ENCODE data around the gene GLIS1. TPM values are rescaled to one million over a fixed set of nuclear protein-coding genes. Genes with fewer than 3 reads are reported as not detected.

The GLIS1 gene
- total and polyA plus RNA-seq, 2 experiments from 2014 or later: 0.22 to 0.61 TPM

DNA sequence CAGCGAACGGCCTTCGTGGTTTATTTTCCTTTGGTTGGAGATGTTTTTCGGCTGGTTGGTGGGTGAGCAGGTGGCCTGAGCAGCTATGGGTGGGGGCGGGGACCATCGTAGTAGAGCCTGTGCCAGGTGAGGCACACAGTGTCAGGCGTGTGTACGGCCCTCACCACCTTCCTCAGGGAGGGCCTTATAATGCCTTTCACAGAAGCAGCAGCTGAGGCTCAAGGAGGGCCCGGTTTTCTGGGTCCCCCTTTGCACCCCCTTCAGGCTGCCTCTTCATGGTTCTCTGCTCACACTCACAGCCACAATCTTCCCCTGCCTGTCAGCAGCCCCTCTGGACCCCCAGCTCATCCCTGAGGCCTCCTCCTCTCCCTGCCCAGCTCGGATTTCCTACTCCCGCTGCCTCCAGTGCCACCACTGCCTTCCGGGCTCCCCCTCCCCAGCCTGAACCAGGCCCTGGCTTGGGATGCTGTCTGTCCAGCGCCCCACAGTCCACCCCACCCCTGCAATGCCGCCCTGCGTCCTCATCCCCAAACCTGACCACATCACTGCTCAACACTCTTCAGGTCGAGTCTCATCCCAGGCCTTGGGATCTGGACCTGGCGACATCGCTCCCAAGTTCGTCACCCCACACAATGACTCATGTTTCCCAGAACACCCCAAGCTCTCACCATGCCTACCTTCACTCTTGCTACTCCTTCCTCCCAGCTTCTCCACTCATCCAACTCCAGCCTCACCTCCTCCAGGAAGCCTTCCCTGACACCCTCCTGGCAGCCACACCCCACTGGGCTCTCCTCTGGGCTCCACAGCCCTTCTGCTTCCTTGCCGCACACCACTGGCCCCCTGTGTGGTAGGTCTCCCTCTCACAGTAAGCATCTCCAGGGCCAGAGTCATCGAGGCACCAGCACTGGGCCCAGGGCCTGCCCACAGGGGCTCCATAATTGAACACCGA, 225.9 kb downstream of the GLIS1 start:
- no peak for TF ChIP-seq EZH2phosphoT487 (IDR thresholded peaks at IDR 0.05; ENCODE audit: insufficient read depth, low read depth)
- no peak for TF ChIP-seq EZH2 (IDR thresholded peaks at IDR 0.05; ENCODE audit: insufficient read depth, poor library complexity, severe bottlenecking)
- Histone ChIP-seq H3F3A (ENCODE audit: insufficient read depth) (0 out of 2 replicates have a peak, but pooled peaks cover 3% of the 10 kb centered on the region), H3K4me1 (ENCODE audit: insufficient read depth) (no peaks in the 10 kb centered on the region), H3K27me3 (replicated peaks; ENCODE audit: insufficient read depth) (no peaks in the 10 kb centered on the region), H3K4me3 (no peak overlapping the region), H4K20me1 (ENCODE audit: insufficient read depth) (no peaks in the 10 kb centered on the region), H3K36me3 (ENCODE audit: low read depth) (no peaks in the 10 kb centered on the region), H3K27ac (no peak overlapping the region), H3K79me2 (ENCODE audit: insufficient read depth) (no peaks in the 10 kb centered on the region), H2AFZ (no peak overlapping the region), H3K9me2 (ENCODE audit: insufficient read depth) (no peaks in the 10 kb centered on the region), H3K9me3 (ENCODE audit: low read depth) (no peaks in the 10 kb centered on the region), H3K9ac (no peak overlapping the region), H3K4me2 (ENCODE audit: unreplicated experiment) (no peak overlapping the region)
- WGBS, 2 experiments (ENCODE audit: low coverage in 1 of 2, low lambda C conversion rate in 2 of 2, missing lambda C conversion rate in 2 of 2): 75 to 83% methylated on average over 16 to 21 of the region's 22 CpGs
- in situ Hi-C loops (cut with MboI): no loop called here
- DNase-seq: no peak

DNA sequence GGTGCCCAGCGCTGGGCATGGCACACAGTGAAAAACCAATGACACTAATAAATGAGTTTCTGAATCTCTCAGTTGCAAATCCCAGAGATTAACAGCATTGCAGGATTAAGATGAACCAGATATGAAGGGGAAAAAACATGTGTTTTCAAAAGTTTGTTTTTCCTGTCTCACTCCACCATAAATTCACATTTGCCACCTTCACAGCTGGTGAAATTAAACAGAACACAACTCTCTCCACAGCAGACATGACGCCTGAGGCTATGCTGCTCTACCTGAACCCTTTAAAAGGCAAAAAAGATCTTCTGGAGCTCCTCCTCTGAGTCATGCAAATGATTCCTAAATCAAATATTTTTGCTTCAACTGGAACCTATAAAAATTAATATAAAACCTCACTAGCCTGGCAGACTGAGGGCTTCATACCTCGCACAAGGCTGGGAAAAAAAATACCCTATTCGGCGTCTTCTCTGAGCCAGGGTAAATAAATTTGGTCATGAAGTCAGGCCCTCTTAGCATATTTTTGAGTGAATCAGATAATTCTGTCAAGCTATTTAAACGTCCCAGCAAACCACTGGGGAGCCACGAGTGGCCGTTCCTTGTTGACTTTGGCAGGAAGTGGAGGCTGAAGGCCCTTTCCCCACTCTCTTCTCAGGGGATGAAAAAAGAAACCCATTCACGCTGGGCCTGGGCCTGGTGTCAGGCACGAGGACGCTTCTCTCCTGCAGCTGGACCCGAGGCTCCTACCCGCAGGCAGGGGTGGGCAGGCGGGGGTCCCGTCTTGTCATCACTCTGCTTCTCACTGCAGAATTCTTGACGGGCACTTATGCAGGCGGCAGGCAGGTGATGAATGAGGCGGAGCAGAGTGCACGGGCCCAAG, 226.8 kb downstream of the GLIS1 start:
- H4K20me1 ChIP-seq (ENCODE audit: insufficient read depth): no peaks in the 10 kb centered on the region
- no peak overlapping the region for H3K4me3 ChIP-seq
- no peaks in the 10 kb centered on the region for H3K79me2 ChIP-seq (ENCODE audit: insufficient read depth)
- H3K9me2 ChIP-seq (ENCODE audit: insufficient read depth): no peaks in the 10 kb centered on the region
- H3K36me3 ChIP-seq (ENCODE audit: low read depth): no peaks in the 10 kb centered on the region
- DNase-seq: no peak
- no peaks in the 10 kb centered on the region for H3K4me1 ChIP-seq (ENCODE audit: insufficient read depth)
- no peak overlapping the region for H2AFZ ChIP-seq
- 0 out of 2 replicates have a peak, but pooled peaks cover 3% of the 10 kb centered on the region for H3F3A ChIP-seq (ENCODE audit: insufficient read depth)
- H3K27ac ChIP-seq: no peak overlapping the region
- TF ChIP-seq EZH2phosphoT487 (IDR thresholded peaks at IDR 0.05; ENCODE audit: insufficient read depth, low read depth): no peak
- no peak for TF ChIP-seq EZH2 (IDR thresholded peaks at IDR 0.05; ENCODE audit: insufficient read depth, poor library complexity, severe bottlenecking)
- in situ Hi-C loops (cut with MboI): no loop called here
- H3K9ac ChIP-seq: no peak overlapping the region
- 84 to 87% methylated on average over 19 of the region's 19 CpGs for WGBS, 2 experiments (ENCODE audit: low coverage in 1 of 2, low lambda C conversion rate in 2 of 2, missing lambda C conversion rate in 2 of 2)
- no peak overlapping the region for H3K4me2 ChIP-seq (ENCODE audit: unreplicated experiment)
- H3K27me3 ChIP-seq (replicated peaks; ENCODE audit: insufficient read depth): no peaks in the 10 kb centered on the region
- H3K9me3 ChIP-seq (ENCODE audit: low read depth): no peaks in the 10 kb centered on the region

DNA sequence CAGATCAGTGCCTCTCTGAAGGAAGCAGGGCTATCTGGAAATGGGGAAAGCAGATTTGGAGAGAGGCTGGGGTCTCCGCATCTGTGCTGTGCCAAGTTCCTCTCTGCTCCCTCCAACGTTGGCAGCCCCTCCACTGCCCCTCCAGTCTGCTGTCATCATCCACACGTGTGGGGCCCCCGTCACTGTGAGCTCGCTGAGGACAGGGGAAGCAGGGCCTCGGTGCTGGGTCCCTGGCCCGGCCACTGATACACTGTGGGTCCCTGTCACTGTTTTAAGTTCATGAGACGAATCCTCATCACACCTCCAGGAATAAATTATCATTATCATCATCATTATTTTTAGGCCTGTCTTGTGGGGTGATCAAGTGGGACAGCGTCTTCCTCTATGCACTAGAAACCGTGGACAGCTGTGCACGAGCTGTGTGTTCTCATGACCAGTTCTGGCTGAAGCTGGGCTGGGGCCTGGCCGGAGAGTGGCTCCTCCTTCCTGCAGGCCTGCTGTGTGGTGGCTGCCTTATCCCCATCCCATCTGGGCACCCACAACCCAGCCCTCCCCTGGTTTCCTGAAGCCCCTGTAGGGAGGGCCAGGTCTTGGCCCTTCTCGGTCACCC, 227.5 kb downstream of the GLIS1 start:
- TF ChIP-seq EZH2 (IDR thresholded peaks at IDR 0.05; ENCODE audit: insufficient read depth, poor library complexity, severe bottlenecking) (no peak), EZH2phosphoT487 (IDR thresholded peaks at IDR 0.05; ENCODE audit: insufficient read depth, low read depth) (no peak)
- in situ Hi-C loops (cut with MboI): no loop called here
- Histone ChIP-seq H3K4me3 (no peak overlapping the region), H2AFZ (no peak overlapping the region), H3K27ac (no peak overlapping the region), H3F3A (ENCODE audit: insufficient read depth) (0 out of 2 replicates have a peak, but pooled peaks cover 3% of the 10 kb centered on the region), H4K20me1 (ENCODE audit: insufficient read depth) (no peaks in the 10 kb centered on the region), H3K9me2 (ENCODE audit: insufficient read depth) (no peaks in the 10 kb centered on the region), H3K4me1 (ENCODE audit: insufficient read depth) (no peaks in the 10 kb centered on the region), H3K79me2 (ENCODE audit: insufficient read depth) (no peaks in the 10 kb centered on the region), H3K9me3 (ENCODE audit: low read depth) (no peaks in the 10 kb centered on the region), H3K9ac (no peak overlapping the region), H3K4me2 (ENCODE audit: unreplicated experiment) (no peak overlapping the region), H3K36me3 (ENCODE audit: low read depth) (no peaks in the 10 kb centered on the region), H3K27me3 (replicated peaks; ENCODE audit: insufficient read depth) (no peaks in the 10 kb centered on the region)
- no peak for DNase-seq
- WGBS, 2 experiments (ENCODE audit: low coverage in 1 of 2, low lambda C conversion rate in 2 of 2, missing lambda C conversion rate in 2 of 2): 79 to 84% methylated on average over 13 of the region's 13 CpGs

DNA sequence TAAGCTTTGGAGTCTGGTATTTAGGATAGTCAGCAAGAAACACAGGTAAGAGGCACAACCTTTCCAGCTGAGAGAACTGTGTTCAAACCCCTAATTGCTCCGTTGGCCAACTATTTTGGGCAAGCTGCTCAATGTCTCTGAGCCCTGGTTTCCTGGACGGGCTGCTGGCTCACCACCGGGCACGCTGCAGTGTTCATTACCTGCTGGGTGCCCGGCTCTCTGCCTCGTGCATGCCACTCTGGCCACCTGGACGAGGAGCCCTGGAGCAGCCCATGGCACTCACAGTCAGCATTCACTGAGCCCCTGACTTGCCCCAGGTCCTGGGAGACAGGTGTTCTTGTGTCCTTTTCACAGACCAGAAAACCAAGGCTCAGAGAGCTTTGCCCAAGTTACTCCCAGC, 228.7 kb downstream of the GLIS1 start:
- H3K4me3 ChIP-seq: no peak overlapping the region
- H3K36me3 ChIP-seq (ENCODE audit: low read depth): no peaks in the 10 kb centered on the region
- 82 to 84% methylated on average over 7 of the region's 7 CpGs for WGBS, 2 experiments (ENCODE audit: low coverage in 1 of 2, low lambda C conversion rate in 2 of 2, missing lambda C conversion rate in 2 of 2)
- in situ Hi-C loops (cut with MboI): no loop called here
- H3K9me3 ChIP-seq (ENCODE audit: low read depth): no peaks in the 10 kb centered on the region
- TF ChIP-seq EZH2 (IDR thresholded peaks at IDR 0.05; ENCODE audit: insufficient read depth, poor library complexity, severe bottlenecking) (no peak), EZH2phosphoT487 (IDR thresholded peaks at IDR 0.05; ENCODE audit: insufficient read depth, low read depth) (no peak)
- DNase-seq: no peak
- no peaks in the 10 kb centered on the region for H3K4me1 ChIP-seq (ENCODE audit: insufficient read depth)
- 0 out of 2 replicates have a peak, but pooled peaks cover 3% of the 10 kb centered on the region for H3F3A ChIP-seq (ENCODE audit: insufficient read depth)
- H2AFZ ChIP-seq: no peak overlapping the region
- no peak overlapping the region for H3K27ac ChIP-seq
- no peak overlapping the region for H3K9ac ChIP-seq
- no peaks in the 10 kb centered on the region for H4K20me1 ChIP-seq (ENCODE audit: insufficient read depth)
- H3K9me2 ChIP-seq (ENCODE audit: insufficient read depth): no peaks in the 10 kb centered on the region
- no peaks in the 10 kb centered on the region for H3K27me3 ChIP-seq (replicated peaks; ENCODE audit: insufficient read depth)
- H3K79me2 ChIP-seq (ENCODE audit: insufficient read depth): no peaks in the 10 kb centered on the region
- H3K4me2 ChIP-seq (ENCODE audit: unreplicated experiment): no peak overlapping the region

Measured in GM23248 (cell line).